Erythroblast (primary cell): ENCODE data around the gene GMDS.
"Not testable (repeated sequence)": the region's sequence is repeated elsewhere in the genome, so short reads cannot be mapped to it uniquely, and the experiment has no call there.

Experiments used
- DNase-seq, 2 experiments: peaks; one replicate each; lab custom pipeline; 2025; lab: John Stamatoyannopoulos, UW
- GATA1 ChIP-seq: IDR thresholded peaks from 2 replicates; pipeline ENCODE4 v1.6.1; 2011; ENCODE audit warnings: low read depth, mild to moderate bottlenecking, control low read depth, low read length, moderate library complexity
- POLR2A ChIP-seq: IDR thresholded peaks from 2 replicates; pipeline ENCODE4 v1.6.1; 2011; ENCODE audit warnings: mild to moderate bottlenecking, low read length

The GMDS gene

DNA sequence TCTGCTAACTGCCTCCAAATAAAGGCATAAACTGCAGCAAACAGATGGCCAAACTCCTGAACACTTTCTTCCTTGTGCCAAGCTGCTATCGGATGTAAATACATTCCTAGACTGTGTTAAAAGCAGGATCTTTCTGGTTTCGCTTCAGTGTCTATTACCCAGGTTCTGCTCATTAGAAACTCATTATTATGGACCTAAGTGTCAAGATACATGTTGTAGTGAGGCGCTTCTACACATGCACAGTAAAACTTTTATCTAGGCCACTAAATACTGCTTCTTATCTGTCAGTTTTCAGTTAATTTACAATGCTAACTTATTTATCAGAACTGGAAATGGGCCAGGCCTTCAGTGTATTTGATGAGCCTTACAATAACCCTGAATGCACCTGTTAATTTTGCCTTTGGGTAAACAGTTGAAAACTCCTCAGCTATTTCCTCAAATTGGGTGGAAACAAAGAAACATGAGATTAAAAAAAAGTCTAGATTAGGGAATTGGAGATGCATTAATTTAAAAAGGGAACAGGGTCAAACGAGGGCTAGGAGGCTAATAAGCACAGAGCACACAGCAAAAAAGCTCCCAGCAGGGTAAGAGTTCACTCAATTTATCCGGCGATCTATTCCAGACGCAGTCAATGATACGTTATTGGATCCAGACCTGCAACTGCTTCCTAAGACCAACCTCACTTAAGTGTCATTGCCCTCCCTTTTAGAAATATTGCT is 395.1 kb downstream of the GMDS start:
- no peak for TF ChIP-seq POLR2A
- TF ChIP-seq GATA1, result no peak
- peak; percentile 37 to 61 for DNase-seq

GRCh38 chr6:1849691-1850090 is 395.7 kb downstream of the GMDS start:
- TF ChIP-seq GATA1 (no peak), POLR2A (no peak)
- DNase-seq, result no peak

DNA sequence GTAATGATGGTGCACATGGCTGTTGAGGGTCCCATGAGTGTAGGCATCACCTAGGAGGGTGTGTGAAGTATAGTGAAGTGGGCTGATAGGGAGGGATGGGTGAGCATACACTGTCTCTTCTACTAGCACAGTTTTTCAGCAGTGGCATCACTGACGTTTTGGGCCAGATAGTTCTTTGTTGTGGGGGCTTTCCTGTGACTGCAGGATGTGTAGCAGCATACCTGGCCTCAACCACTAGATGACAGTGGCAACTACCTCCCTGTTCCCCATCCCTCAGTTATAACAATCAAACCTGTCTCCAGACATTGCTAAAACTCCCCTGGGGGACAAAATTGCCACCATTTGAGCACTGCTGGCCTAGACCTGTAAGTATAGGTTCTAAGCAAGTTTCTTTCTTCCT is 396.7 kb downstream of the GMDS start:
- DNase-seq, result no peak
- TF ChIP-seq GATA1 (no peak), POLR2A (no peak)

DNA sequence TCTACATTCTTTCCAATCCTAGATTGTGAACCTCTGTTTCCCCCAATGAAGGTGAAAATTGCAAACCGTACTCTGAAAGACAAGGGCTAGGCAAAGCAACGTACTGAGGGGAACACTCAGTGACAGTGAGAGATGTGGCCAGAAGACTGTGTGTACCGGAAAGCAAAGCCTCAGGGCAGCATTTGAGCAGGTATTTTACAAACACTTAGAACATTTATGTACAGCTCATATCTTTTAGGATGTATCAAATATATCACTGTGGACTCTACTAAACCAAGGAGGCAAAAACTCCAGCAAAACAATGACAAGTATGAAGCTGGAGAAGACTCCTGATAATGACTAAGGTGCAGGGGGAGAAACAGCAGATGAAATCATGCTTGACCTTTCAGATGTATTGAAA is 398.8 kb downstream of the GMDS start:
- DNase-seq, result no peak
- no peak for TF ChIP-seq GATA1
- no peak for TF ChIP-seq POLR2A

- not testable (repeated sequence) for DNase-seq
Observed at GRCh38 chr6:1845543-1845942, 399.9 kb downstream of the GMDS start.

GRCh38 chr6:1842334-1842733 is 403.1 kb downstream of the GMDS start:
- DNase-seq, result no peak
- TF ChIP-seq GATA1, result no peak
- no peak for TF ChIP-seq POLR2A

DNA sequence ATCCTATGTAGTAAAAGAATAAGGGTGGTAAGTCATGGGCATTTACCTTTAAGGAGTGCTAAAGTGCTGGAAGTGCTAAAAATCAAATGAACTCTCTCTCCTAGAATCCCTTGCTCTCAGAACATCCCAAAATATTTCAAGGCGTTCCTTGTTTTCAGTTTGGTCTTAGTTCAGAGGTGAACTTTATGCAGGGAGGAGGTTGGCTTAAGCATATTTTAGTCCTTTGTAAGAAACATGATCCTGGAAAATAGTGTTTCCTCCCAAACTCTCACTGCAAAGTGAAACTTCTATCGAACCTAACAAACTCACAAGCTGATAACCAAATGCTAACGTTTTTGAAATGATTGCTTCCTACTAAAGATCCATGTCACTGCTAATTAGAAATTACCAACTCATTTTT is 404.3 kb downstream of the GMDS start:
- TF ChIP-seq POLR2A (no peak), GATA1 (no peak)
- DNase-seq, result no peak

- no peak for TF ChIP-seq POLR2A
- TF ChIP-seq GATA1, result no peak
- no peak for DNase-seq
Observed at GRCh38 chr6:1840491-1841121, 404.8 kb downstream of the GMDS start.

DNA sequence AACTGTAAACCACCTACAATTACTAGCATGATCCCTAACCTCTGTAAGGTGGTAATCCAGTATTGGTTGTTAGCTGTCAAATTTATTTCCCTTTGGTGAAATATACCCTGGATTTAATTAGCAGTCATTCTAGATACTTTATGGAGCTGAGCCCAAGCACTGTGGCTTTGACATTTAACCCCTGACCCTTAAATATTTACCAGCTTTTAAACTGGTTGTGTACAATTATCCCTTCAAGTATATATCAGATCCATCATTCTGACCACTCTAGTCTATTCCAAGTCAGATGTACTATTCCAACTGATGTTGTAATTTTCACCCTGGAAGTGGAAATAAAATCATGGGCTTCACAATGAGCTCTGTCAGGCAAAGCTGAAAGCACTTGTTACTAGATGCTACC is 406.0 kb downstream of the GMDS start:
- DNase-seq, result no peak
- no peak for TF ChIP-seq GATA1
- no peak for TF ChIP-seq POLR2A

DNA sequence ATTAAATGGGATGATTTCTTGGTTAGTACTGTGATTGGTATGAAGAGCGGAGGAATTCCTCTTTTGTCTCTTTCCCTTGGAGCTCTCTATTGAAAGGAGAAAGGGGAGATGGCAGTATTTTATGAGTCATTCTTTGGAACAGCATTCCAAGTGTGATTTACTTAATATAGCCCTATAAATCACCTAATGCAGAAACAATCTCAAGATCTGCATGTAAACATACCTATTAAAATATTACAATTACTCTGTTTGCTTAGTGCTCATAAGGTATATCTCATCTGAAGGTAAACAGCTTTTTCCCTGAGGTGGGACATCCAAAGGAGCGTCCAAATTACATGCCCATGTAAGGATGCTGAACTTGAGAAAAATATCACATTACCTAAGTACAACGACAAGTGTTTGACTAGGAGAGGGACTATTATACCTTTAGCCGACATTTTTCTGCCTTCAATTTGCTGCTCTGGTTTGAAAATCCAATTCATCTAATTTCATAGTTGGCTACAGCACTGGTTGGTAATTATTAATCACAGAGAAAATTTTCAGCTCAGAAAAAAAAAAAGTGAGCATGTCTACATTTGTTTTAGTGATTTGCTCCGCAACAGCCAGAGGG is 406.7 kb downstream of the GMDS start:
- no peak for DNase-seq
- TF ChIP-seq POLR2A (no peak), GATA1 (no peak)

GRCh38 chr6:1837826-1838225 is 407.6 kb downstream of the GMDS start:
- DNase-seq, result no peak

GRCh38 chr6:1836690-1837089 is 408.7 kb downstream of the GMDS start:
- TF ChIP-seq POLR2A (no peak), GATA1 (no peak)
- no peak for DNase-seq

More at GRCh38 chr6:1837826-1838225, 407.6 kb downstream of the GMDS start:
- TF ChIP-seq POLR2A, result no peak
- TF ChIP-seq GATA1, result no peak

DNA sequence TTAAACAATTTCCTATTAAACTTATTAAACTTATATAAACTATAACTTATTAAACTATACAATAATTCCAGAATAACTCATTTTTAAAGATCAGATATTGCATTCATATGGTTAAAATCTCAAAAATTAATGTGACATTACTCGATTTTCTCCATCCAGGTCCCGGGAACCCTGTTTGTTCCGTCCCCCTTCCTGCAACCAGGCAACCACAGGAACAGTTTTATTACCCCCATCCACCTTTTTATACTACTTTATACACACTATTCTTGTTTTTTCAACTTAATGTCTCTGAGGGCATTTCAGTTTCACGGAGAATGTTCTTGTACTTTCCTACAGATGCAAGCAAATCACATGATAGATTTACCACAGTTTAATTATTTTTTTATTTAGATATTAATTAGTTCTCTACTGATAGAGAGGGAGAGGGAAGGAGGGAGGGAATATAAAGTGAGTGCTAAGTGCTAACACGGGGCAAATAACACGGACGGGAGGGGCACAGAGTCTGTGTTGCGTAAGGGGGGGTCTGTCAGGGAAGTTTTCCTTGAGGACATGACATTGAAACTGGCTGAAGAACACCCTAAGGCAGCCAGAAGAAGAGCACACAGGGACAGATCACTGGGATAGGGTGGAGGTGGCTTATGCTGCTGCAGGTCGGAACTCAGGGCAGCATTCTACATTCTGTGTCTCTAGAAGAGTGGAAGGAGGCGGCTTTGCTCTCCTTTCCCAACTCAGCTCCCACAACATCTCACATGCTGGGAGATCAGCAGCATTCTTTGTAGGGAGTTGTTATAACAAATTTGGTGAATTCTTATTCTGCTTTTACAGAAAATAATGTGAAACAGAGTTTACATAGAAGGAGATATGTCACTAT is 410.5 kb downstream of the GMDS start:
- TF ChIP-seq GATA1 (no peak), POLR2A (no peak)
- no peak for DNase-seq

DNA sequence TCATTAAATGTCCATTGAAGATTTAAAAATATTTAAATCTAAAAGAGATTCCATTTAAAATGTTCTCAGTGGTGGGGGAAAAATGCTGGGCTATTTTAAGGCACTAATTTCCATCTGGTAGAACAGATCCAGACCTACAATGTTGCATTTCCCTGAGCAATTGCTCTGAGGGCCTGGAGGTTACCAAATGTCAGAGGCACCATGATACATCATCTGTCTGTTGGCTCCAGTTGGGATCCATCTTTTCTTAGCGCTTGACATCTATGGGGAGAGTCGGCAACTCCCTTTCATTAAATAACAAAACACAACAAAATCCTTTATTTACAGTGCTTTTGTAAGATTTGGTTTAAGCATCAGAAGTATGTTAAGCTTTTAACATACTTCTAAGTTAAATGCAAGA is 411.2 kb downstream of the GMDS start:
- no peak for TF ChIP-seq GATA1
- no peak for TF ChIP-seq POLR2A
- DNase-seq, result no peak
